ENCODE data around the gene ZNF665. TPM values are rescaled to one million over a fixed set of nuclear protein-coding genes. Genes with fewer than 3 reads are reported as not detected.
"Not testable (repeated sequence)": the region's sequence is repeated elsewhere in the genome, so short reads cannot be mapped to it uniquely, and the experiment has no call there.

Gene ZNF665
- total RNA-seq (1 to 10 TPM in 4 of 5 donors, under 1 TPM in 1; 0.72 to 9.5 (median 1.8) TPM), polyA plus RNA-seq (1 to 10 TPM; 1.2 to 2.9 (median 2.3) TPM)
- long read RNA-seq, donor 1: 0 reads
- long read RNA-seq, donor 2, full-length matches to known transcripts: 1 of 1 reads
- long read RNA-seq, donor 2, partial matches to known transcripts: 0 of 1 reads
- long read RNA-seq, donor 2, other reads (novel, unspliced or antisense): 0 of 1 reads
- long read RNA-seq, donor 3, full-length matches to known transcripts: 1 of 1 reads
- long read RNA-seq, donor 3, partial matches to known transcripts: 0 of 1 reads
- long read RNA-seq, donor 3, other reads (novel, unspliced or antisense): 0 of 1 reads
- long read RNA-seq, donor 4: 0 reads
- long read RNA-seq, donor 5: 0 reads
- long read RNA-seq, donor 6: 0 reads
- long read RNA-seq, donor 7: 0 reads
- long read RNA-seq, donor 8: 0 reads
- long read RNA-seq, donor 9: 0 reads
- long read RNA-seq, donor 10: 0 reads

GRCh38 chr19:53192771-53193534, at the start of gene ZNF665:
Gene ZNF665 (minus strand): TSS chr19:53193358. CDS start chr19:53182898, 10,460 bp downstream.
- peaks cover 4 to 35% (median 23%) of the 10 kb centered on the region in 4 donors for H3K4me1 ChIP-seq
- WGBS, 5 donors: 0 to 2% (median 1%) methylated on average over 51 to 53 of the region's 53 CpGs
- peak within 1 kb of the TSS; percentile 80 to 84 (median 82) for H3K27ac ChIP-seq
- TF ChIP-seq POLR2A (IDR thresholded peaks at IDR 0.05) (no peak), POLR2AphosphoS5 (IDR thresholded peaks at IDR 0.05) (peak; percentile 62 to 88 (median 85))
- H3K27me3 ChIP-seq: no peaks in the 10 kb centered on the region
- peaks cover 0 to 17% (median 14%) of the 10 kb centered on the region in 4 donors for H3K36me3 ChIP-seq
- DNase-seq: peak; percentile 90 to 97
- peaks cover 0 to 15% (median under 1%) of the 10 kb centered on the region in 4 donors for H3K9me3 ChIP-seq
- H3K4me3 ChIP-seq: peak within 1 kb of the TSS; percentile 63 to 81 (median 71)
- intact Hi-C loops (cut with DNase I; ENCODE audit: low total_unique reads): loop anchor here (10.0 kb wide), 4 partner anchors 142 to 552 kb away; partner anchors contain the start of genes ZNF525 and ZNF845

DNA sequence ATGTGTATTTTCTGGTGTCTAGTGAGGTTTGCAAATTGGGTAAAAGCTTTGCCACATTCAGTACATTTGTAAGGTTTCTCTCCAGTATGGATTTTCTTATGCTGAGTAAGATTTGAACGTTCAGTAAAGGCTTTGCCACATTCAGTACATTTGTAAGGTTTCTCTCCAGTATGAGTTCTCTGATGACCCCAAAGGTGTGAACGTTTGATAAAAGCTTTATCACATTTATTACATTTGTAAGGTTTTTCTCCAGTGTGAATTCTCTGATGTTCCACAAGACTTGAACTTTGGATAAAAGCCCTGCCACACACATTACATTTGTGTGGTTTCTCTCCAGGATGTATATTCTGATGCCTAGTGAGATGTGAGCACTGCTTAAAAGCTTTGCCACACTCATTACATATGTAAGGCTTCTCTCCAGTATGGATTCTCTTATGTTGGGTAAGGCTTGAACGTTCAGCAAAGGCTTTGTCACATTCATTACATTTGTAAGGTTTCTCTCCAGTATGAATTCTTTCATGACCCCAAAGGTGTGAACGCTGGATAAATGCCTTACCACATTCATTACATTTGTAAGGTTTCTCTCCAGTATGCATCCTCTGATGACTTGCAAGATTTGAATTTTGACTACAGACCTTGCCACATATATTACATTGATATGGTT, 44.1 kb upstream of the ZNF665 start:
- peaks cover 40 to 68% (median 55%) of the 10 kb centered on the region in 4 donors for H3K36me3 ChIP-seq
- no peaks in the 10 kb centered on the region for H3K4me1 ChIP-seq
- no peaks in the 10 kb centered on the region for H3K27me3 ChIP-seq
- 93 to 96% (median 94%) methylated on average over 4 of the region's 4 CpGs for WGBS, 5 donors
- intact Hi-C loops (cut with DNase I; ENCODE audit: low total_unique reads): no loop called here
- H3K4me3 ChIP-seq: no peak overlapping the region
- H3K27ac ChIP-seq: no peak overlapping the region
- H3K9me3 ChIP-seq: peaks cover 67 to 100% (median 99%) of the 10 kb centered on the region in 4 donors
- DNase-seq: no peak
- TF ChIP-seq POLR2AphosphoS5 (IDR thresholded peaks at IDR 0.05) (no peak), POLR2A (IDR thresholded peaks at IDR 0.05) (no peak), EP300 (IDR thresholded peaks at IDR 0.05) (no peak)
- TF ChIP-seq, protein P1, sequence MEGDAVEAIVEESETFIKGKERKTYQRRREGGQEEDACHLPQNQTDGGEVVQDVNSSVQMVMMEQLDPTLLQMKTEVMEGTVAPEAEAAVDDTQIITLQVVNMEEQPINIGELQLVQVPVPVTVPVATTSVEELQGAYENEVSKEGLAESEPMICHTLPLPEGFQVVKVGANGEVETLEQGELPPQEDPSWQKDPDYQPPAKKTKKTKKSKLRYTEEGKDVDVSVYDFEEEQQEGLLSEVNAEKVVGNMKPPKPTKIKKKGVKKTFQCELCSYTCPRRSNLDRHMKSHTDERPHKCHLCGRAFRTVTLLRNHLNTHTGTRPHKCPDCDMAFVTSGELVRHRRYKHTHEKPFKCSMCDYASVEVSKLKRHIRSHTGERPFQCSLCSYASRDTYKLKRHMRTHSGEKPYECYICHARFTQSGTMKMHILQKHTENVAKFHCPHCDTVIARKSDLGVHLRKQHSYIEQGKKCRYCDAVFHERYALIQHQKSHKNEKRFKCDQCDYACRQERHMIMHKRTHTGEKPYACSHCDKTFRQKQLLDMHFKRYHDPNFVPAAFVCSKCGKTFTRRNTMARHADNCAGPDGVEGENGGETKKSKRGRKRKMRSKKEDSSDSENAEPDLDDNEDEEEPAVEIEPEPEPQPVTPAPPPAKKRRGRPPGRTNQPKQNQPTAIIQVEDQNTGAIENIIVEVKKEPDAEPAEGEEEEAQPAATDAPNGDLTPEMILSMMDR (IDR thresholded peaks at IDR 0.05): no peak

DNA sequence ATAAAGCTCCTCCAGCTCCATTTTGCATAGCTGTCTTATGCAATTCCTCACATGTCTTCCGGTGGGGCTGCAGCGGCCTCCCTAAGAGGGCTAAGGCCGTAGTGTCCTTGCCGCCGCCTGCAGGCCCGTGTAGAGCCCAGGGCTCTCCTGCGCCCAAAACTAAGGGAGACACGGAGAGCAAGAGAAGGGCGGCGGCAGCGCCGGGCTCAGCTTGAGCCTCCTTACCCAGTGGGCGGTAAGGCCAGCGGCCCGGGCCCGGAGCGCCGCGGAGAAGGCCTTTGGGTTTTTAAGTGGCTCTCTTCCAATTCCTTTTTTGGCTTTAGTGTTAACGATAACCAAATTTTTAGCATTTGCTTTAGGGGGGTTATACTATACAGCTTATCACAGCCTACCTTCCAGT, 31.4 kb upstream of the ZNF665 start:
- WGBS, 5 donors: 87 to 97% (median 95%) methylated on average over 13 to 20 of the region's 20 CpGs
- H3K4me1 ChIP-seq: no peaks in the 10 kb centered on the region
- no peaks in the 10 kb centered on the region for H3K27me3 ChIP-seq
- no peak for DNase-seq
- H3K9me3 ChIP-seq: peaks cover 39 to 94% (median 82%) of the 10 kb centered on the region in 4 donors
- TF ChIP-seq POLR2AphosphoS5 (IDR thresholded peaks at IDR 0.05) (no peak), EP300 (IDR thresholded peaks at IDR 0.05) (no peak), POLR2A (IDR thresholded peaks at IDR 0.05) (no peak)
- TF ChIP-seq, protein P1 (IDR thresholded peaks at IDR 0.05): no peak
- H3K4me3 ChIP-seq: no peak overlapping the region
- peaks cover 0 to 4% (median 0%) of the 10 kb centered on the region in 4 donors for H3K36me3 ChIP-seq
- intact Hi-C loops (cut with DNase I; ENCODE audit: low total_unique reads): no loop called here
- no peak overlapping the region for H3K27ac ChIP-seq

- intact Hi-C loops (cut with DNase I; ENCODE audit: low total_unique reads); H3K36me3 ChIP-seq; H3K4me3 ChIP-seq; DNase-seq; H3K27me3 ChIP-seq; H3K4me1 ChIP-seq; H3K27ac ChIP-seq: not testable (repeated sequence)
- H3K9me3 ChIP-seq: peaks cover 41 to 94% (median 81%) of the 10 kb centered on the region in 4 donors
- 95 to 96% (median 96%) methylated on average over 20 to 26 of the region's 28 CpGs; no CpG with 5 or more reads in 2 of the 5 donors for WGBS, 5 donors
These were observed 29.6 kb upstream of the ZNF665 start for GRCh38 chr19:53222716-53223115.
